Measurements from ENCODE around the gene UBAC2.

GRCh38 chr13:99386495-99386894 is 185.8 kb downstream of the UBAC2 start:
- TF ChIP-seq CTCF (IDR thresholded peaks at IDR 0.05; ENCODE audit: extremely low read depth in 1 of 2, insufficient read depth in 1 of 2, low read depth in 1 of 2, low read length in 2 of 2) (no peak), POLR2A (IDR thresholded peaks at IDR 0.05; ENCODE audit: low read depth, low read length) (no peak)
